ENCODE results near the gene GRK4.
"Not testable (repeated sequence)": the region's sequence is repeated elsewhere in the genome, so short reads cannot be mapped to it uniquely, and the experiment has no call there.

Gene GRK4

DNA sequence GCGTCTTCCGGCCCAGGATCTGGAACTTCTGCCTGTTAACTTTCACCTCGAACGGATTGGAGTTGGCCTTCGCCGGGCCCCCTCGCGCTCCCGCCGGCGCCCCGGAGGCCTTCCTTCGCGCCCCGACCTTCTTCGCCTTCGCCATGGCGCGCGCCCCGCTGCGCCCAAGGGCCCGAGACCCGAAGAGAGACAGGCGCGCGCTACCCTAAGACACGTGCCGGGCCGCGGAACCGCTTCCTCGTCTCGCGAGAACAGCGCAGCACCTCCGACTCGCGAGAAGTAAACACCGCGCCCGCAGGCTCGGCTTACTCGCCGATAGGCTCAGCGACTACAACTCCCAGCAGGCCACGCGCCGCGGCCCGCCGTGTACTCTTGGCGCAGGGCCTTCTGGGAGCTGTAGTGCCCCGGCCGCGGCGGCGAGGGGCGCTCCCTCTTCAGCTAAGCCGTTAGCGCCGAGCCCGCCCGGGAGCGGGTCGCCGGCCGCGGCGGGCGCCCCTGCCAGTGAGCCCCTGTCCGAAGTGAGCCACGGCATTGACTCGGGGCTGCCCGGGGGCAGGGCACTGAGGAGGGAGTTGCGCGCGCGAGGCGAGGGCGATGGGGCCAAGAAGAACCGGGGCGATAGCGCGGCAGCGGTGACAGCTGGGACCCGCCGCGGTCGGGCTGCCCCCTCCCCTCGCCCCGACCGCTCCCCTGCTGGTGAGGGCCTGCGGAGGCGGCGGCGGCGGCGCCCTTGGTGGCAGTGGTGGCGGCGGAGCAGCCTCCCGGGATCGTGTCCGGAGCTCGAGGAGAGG lies at the start of gene GRK4, which contains the start of gene NOP14:
TSS of gene GRK4 (plus strand) at position 397 of the 791 bp plus-strand sequence. CDS start 500 bp downstream, outside the sequence.
TSS of gene NOP14 (minus strand) at position 232 of the 791 bp plus-strand sequence. CDS start at position 145, 87 bp downstream.
- peak; percentile 96 for DNase-seq

DNA sequence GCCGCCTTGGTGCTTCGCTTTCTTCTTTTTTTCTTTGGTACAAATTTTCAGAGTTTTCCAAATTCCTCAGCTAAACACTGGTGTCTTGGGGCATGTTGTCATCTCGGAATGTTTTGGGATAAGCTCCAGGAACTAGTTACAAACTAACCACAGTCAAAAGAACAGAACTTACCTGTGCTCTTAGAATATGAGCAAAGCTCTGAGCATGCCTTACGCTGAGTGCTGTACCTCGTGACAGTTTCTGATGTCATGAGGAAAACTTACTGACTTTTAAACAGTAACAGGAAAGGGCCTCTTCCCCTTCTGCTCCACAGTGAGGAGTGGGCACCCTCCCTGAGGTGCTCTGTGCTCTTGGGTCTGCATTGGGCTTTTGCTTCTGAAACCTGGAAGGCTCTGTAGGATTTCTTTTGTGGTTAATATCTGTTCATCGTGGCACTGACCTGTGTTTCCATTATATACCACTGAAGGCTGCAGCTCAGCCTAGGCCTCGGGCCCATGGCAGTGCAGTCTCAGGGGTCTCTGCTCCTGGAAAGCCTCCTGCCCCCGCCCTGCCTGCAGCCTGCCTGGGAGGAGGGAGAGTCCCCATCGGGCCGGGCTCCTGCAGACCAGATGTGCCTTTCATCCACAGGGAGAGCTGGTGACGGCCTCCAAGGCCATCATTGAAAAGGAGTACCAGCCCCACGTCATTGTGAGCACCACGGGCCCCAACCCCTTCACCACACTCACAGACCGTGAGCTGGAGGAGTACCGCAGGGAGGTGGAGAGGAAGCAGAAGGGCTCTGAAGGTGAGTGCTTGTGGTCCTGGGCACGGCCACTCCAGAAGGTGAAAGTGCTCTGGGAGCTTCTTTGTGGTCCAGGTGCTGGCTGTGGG lies 48.9 kb upstream of the GRK4 start:
- DNase-seq: no peak

DNA sequence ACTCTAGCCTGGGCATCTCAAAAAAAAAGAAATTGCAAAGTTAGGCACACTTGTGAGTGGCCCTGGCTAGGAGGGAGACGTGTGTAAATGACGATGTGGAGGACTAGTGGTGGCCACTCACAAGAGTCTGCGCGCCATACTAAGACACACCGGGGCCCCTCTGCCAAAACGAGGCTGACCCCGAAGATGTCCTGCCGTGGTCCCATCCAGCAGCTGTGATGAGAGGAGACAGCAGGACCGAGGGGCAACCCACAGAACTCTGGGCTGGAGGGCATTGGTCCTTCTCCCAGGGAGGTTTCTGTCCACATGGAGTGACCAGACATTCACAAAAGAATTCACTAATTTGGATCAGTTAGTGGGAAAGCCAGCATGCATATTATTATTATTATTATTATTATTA lies 47.6 kb upstream of the GRK4 start:
- no peak for DNase-seq

DNA sequence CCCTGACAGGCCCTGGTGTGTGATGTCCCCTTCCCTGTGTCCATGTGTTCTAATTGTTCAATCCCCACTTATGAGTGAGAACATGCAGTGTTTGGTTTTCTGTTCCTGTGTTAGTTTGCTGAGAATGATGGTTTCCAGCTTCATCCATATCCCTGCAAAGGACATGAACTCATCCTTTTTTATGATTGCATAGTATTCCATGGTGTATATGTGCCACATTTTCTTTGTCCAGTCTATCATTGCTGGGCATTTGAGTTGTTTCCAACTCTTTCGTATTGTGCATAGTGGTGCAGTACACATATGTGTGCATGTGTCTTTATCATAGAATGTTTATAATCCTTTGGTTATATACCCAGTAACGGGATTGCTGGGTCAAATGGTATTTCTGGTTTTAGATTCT lies 46.7 kb upstream of the GRK4 start:
- DNase-seq: not testable (repeated sequence)

DNA sequence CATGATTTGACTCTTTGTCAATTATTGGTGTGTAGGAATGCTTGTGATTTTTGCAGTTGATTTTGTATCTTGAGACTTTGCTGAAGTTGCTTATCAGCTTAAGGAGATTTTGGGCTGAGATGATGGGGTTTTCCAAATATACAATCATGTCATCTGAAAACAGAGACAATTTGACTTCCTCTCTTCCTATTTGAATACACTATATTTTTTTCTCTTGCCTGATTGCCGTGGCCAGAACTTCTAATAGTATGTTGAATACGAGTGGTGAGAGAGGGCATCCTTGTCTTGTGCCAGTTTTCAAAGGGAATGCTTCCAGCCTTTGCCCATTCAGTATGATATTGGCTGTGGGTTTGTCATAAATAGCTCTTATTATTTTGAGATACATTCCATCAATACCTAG lies 45.1 kb upstream of the GRK4 start:
- DNase-seq: not testable (repeated sequence)

DNA sequence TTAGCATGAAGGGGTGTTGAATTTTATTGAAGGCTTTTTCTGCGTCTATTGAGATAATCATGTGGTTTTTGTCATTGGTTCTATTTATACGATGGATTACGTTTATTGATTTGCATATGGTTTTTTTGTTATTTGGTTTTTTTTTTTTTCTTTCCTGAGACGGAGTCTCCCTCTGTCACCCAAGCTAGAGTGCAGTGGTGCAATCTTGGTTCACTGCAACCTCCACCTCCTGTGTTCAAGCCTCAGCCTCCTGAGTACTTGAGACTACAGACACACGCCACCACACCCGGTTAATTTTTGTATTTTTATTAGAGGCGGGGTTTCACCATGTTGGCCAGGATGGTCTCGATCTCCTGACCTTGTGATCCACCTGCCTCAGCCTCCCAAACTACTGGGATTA lies 44.7 kb upstream of the GRK4 start:
- not testable (repeated sequence) for DNase-seq

DNA sequence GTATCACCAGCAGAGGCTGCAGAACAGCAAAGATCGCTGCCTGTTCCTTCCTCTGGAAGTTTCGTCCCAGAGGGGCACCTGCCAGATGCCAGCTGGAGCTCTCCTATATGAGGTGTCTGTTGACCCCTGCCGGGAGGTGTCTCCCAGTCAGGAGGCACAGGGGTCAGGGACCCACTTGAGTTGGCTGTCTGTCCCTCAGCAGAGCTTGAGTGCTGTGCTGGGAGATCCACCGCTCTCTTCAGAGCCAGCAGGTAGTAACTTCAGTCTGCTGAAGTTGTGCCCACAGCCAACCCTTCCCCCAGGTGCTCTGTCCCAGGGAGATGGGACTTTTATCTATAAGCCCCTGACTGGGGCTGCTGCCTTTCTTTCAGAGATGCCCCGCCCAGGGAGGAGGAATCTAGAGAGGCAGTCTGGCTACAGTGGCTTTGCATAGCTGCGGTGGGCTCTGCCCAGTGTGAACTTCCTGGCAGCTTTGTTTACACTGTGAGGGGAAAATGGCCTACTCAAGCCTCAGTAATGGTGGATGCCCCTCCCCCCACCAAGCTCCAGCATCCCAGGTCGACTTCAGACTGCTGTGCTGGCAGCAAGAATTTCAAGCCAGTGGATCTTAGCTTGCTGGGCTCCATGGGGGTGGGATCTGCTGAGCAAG lies 40.8 kb upstream of the GRK4 start:
- DNase-seq: peak; percentile 62

DNA sequence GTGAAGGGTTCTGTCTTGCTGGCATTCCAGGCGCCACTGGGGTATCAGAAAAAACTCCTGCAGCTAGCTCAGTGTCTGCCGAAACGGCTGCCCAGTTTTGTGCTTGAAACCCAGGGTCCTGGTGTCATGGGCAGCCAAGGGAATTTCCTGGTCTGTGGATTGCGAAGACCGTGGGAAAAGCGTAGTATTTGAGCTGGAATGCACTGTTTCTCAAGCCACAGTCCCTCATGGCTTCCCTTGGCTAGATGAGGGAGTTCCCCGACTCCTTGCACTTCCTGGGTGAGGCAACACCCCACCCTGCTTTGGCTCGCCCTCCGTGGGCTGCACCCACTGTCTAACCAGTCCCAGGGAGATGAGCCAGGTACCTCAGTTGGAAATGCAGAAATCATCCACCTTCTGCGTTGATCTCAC lies 40.2 kb upstream of the GRK4 start:
- no peak for DNase-seq

DNA sequence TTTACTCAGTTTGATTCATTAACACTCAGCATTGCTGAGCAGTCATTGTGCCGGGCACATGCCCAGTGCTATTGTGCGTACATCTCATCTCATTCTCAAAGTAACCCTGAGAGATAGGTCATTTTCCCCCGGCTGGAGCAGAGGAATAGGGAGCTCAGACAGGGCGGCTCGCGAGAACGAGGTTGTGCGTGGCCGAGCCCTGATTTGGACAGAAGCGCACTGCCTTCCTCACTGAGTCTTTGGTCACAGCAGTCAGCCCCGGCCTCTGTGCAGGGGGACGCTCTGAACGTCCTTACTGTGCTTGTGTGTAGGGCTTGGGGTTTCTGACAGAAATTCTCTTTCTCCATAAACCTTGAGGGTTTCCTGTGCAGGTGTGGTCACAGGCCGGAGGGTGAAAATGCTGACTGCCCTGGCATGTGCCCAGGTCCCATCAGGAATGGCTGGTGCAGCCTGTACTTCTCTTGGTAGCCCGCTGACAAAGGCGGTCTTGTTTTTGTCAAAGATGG lies 39.6 kb upstream of the GRK4 start:
- no peak for DNase-seq

DNA sequence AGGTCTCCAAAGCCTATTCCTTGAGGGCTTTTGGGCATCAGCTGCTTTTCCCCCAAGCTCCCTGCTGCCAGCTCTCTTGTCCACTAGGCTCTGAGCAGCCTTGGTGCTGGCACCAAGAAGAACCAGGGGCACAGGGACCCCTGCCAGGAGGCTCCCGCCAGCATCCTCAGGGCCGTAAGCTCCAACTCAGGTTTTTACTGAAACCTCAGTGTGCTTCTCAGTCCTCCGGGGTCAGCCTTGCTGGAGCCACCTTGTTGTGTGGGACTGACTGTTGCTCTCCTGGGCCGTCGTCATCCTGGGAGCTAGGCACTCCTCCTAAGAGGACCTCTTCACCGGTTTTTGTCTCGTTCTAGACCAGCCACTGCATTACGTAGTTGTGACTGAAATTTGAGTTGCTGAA lies 39.1 kb upstream of the GRK4 start:
- DNase-seq: no peak

DNA sequence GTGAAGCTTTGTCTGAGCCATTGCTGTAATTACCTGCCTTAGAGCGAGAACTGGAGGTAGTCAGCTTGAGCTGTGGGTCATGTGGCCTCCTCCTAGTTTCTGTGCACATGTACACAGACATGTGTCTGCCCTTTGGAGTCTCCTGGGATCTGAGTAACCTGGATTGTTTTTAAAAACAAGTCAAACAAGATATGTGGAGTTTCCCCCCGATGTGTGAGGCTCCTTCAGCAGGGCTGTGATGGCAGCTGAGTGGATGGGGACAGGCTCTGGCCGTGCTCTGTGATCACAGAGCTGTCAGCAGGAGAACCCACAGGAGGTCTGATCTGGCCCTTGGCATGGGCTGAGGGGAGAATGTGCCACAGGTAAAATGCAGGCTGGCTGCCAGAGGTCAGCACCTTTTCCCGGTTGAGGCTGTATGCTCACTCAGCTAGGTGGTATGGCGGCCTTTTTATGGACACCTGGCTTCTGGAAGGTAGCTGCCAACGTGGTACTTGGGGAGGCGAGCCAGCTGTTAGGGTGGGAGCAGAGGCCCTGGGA lies 38.5 kb upstream of the GRK4 start:
- DNase-seq: no peak

DNA sequence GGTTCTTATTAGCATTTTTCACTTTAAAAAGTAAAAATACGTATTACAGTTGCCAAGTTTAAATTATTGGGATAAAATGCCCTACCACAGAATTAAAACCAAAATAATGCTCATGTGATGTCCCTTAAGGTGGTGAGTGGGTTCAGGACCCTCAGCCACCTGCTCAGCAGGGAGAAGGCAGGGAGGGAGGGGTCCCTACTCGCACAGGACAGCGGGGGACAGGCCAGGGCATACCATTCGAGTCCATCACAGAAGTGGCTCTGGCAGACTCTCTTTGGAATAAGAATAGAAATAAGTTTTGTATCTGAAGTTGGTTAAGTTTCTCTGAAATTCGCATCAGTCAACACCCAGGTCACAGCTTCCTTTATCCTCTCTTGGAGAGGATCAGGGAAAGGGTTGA lies 37.9 kb upstream of the GRK4 start:
- DNase-seq: no peak

DNA sequence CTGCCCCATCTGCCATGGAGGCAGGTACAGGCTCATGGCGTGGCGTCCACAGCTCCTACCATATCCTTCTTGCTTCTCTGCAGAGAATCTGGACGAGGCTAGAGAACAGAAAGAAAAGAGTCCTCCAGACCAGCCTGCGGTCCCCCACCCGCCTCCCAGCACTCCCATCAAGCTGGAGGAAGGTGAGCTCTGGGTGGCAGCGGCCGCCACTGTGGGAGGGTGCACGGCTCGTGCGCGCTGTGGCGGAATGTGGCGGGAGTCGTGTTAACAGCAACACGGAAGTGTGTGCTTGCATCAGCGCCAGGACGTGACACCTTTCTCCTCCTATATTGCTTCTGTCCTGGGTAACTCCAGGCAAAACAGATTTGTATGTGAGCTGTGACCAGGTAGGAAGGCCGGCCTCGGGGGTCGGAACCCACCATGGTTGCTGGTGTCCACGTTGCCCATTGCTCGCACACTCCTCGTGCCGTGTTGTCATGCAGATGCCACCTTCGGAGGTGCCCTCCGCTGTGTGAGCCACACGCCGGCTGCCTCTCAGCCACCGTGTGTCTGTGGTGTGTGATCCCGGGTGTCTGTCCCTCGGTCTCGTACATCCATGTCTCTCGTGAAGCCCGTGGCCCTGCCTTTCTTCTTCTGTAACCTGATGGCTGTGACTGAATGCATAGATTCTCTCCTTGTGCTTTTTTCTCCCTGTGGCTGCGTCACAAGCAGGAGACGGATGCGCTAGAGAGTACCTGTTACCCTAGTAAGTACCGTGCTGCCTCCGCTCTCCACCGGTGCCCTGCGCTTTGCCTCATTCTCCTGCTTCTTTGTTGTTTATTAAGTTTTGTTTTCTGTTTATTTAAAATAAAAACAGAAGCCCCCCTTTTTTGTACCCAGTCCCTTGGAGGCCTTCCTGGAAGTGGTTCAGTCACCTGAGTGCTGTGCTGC lies 37.2 kb upstream of the GRK4 start:
- DNase-seq: no peak

DNA sequence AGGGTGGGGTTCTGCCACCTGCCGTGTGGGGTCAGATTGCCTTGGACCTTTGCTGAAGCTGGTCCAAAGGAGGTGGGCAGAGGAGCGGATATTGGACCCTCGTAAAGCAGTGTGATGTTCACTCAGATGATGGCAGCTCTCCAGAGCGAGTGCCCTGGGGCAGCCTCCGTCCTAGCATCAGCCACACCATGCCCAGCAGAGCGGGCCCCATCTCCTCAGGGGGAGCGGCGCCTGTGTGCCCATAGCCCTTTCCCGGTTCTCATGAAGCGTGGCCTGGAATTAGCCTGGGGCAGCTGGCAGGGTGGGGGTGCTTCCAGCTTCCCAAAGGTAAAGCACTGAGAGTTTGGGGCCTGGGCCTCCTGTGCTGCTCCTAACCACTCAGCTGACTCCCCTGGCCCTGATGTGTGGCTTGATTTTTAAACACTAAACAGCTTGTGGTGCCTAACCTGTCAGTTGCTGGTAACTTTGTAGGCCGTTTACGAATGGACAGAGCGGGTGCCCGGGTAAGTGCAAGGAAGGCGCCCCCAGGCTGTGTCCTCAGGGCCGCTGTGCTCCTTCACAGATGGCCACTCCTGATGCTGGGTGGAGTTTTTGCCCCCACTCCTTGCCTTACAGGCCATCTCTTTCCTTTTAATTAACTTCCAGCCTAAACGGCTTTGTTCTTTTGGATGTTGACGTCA lies 36.2 kb upstream of the GRK4 start:
- no peak for DNase-seq

DNA sequence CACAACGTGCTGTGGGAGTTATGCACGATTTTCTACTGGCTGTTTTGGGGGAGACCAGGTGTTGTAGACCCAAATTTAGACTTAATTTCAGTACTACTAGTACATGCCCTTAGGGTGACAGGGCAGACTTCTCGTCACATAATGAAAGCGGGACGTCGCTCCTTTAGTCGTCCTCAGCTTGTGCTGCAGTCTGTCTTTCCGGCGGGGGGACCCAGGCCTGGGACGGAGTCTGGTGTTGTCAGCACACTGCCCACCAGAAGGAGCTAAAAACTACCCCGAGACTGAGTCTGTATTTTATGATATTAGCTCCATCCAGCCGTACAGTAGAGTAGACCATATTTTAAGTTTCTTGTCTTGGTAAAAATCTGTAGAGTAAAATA lies 35.7 kb upstream of the GRK4 start:
- DNase-seq: no peak

DNA sequence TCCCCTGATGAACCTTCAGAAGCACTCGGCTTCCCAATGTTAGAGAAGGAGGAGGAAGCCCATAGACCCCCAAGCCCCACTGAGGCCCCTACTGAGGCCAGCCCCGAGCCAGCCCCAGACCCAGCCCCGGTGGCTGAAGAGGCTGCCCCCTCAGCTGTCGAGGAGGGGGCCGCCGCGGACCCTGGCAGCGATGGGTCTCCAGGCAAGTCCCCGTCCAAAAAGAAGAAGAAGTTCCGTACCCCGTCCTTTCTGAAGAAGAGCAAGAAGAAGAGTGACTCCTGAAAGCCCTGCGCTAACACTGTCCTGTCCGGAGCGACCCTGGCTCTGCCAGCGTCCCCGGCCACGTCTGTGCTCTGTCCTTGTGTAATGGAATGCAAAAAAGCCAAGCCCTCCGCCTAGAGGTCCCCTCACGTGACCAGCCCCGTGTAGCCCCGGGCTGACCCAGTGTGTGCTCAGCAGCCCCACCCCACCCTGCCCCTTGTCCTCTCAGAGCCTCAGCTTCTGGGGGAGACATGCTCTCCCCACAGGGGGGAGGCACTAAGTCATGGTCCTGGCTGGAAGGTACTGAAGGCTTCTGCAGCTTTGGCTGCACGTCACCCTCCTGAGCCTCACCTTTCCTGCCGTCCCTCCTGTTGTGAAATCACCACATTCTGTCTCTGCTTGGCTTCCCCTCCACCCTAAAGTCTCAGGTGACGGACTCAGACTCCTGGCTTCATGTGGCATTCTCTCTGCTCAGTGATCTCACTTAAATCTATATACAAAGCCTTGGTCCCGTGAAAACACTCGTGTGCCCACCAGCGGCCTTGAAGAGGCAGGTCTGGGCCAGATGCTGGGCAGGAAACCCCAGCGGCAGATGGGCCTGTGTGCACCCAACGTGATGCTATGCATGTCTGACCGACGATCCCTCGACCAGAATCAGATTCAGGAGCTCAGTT lies 34.9 kb upstream of the GRK4 start:
- no peak for DNase-seq

DNA sequence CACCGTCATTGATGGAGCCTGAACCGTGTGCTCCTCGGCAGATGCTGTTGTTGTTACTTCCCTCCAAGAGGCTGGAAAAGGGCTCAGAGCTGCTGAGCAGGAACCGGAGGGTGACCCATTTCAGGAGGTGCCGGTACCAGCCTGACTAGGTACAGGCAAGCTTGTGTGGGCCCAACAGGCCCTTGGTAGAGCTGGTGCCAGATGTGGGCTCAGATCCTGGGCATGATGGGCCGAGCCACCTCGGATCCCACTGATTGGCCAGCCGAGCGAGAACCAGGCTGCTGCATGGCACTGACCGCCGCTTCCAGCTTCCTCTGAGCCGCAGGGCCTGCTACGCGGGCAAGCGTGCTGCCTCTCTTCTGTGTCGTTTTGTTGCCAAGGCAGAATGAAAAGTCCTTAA lies 33.9 kb upstream of the GRK4 start:
- DNase-seq: no peak

DNA sequence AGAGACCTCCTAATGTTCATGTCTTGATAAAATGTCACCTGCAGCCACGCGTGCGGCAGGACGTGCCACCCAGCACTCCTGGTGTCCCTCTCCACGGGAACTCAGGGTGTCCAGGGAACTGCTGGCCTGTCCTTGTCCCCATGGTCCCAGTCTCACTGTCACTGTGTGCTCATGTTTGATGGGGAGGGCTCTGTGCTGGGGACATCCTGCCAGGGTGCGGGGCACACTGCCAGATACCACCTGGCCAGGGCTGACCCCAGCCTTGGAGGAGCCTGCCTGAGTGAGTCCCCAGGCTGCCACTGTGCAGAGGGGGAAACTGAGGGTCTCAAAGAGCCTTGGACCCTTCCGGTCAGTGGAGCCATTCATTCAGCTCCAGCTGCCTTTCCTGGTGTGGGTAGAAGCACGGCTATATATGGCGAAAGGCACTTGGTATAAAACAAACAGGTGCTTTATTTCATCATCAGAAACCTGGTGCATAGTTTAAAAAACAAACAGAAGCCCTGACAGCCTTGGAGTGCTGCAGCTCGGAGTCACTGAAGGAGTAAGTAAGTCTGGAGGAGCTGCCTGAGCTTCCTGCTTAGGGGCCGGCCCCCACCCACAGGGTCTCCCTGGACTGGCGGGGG lies 33.1 kb upstream of the GRK4 start:
- no peak for DNase-seq

DNA sequence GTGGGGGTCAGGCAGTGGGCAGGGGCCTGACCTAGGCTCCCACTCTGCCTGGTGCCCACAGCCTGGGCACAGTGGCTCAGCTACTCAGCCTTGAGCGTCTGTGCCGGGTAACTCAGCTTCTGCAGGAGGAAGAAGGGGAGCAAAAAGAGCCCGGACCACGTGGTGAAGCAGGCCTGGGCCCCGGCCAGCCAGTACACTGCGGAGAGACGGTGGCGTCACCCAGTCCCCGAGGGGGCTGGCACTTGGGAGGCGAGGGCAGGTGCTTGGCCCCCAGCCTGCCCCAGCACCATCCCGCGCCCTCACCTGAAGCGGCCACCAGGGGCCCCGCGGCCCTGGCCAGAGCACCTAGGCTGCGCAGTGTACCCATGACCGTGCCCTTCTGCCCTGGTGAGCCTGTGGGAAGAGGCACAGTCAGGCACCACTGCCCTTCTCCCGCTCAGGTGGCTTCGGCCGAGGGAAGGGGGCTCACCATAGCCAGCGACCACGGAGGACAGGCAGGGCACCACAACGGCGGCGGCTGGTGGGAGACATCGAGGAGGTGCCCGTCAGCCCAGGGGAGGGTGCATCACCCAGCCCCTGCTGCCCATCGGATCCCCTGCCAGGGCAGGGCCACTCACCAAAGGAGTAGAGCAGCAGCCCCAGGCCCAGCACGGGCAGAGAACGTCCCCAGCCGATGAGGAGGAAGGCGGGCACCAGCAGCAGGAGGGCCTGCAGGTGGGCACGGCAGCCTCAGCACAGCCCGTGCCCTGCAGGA lies 32.4 kb upstream of the GRK4 start:
- no peak for DNase-seq
